Stomach smooth muscle (tissue), 2 donors: ENCODE measurements around the gene ARHGAP44.

Experiments used
- H3K27ac ChIP-seq: one replicate; pipeline ENCODE4 v1.7.0; 2013; ENCODE audit warnings: mild to moderate bottlenecking, low read length, inconsistent platforms
- H3K27me3 ChIP-seq, 2 donors: one replicate each; pipeline ENCODE4 v1.7.0; 2013; ENCODE audit warnings: low read length in 2 of 2; ENCODE audit not compliant: insufficient read depth in 2 of 2, control insufficient read depth in 1 of 2
- H3K36me3 ChIP-seq, 2 donors: one replicate each; pipeline ENCODE4 v1.7.0; 2013; ENCODE audit warnings: low read length in 2 of 2; ENCODE audit not compliant: control insufficient read depth in 2 of 2, insufficient read depth in 2 of 2
- H3K4me1 ChIP-seq: one replicate; pipeline ENCODE4 v1.7.0; 2013; ENCODE audit warnings: low read length; ENCODE audit not compliant: control insufficient read depth, insufficient read depth
- H3K4me3 ChIP-seq, 2 donors: one replicate each; pipeline ENCODE4 v1.7.0; 2013; ENCODE audit warnings: low read length in 2 of 2
- H3K9ac ChIP-seq, 2 donors: one replicate each; pipeline ENCODE4 v1.7.0; 2013; ENCODE audit warnings: low read length in 2 of 2, mild to moderate bottlenecking in 1 of 2
- H3K9me3 ChIP-seq, 2 donors: one replicate each; pipeline ENCODE4 v1.7.0; 2013; ENCODE audit warnings: low read length in 2 of 2; ENCODE audit not compliant: control insufficient read depth in 2 of 2
- donor health status: healthy.
- donor health status: Pancreatic carcinoma.

The ARHGAP44 gene

GRCh38 chr17:12924614-12925013 lies 135.3 kb downstream of the ARHGAP44 start:
- Histone ChIP-seq H3K4me3 (no peak overlapping the region), H3K27ac (no peak overlapping the region), H3K27me3 (no peaks in the 10 kb centered on the region), H3K9me3 (no peaks in the 10 kb centered on the region), H3K9ac (no peak overlapping the region), H3K36me3 (peaks cover 0 to 3% of the 10 kb centered on the region in 2 donors), H3K4me1 (no peaks in the 10 kb centered on the region)

DNA sequence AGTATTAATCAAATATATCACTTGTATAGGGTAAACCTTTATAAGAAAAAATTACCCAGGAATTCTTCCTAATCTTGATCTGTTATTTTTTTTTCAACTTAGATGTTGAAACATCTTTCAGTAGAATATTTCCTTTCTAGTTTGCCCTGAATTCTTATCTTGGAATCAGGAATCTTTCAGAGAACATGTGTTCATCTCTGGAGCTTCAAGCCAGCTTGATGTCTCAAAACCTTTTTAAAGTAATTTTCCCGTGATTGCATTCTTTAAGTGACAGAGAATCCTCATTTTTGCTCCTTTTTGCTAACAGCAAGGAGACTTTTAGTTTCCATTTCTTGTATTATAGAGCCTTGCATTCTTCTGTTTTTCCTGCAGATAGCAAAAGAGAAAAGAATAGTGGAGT lies 137.7 kb downstream of the ARHGAP44 start:
- no peak overlapping the region for H3K9ac ChIP-seq
- peaks cover 0 to 2% of the 10 kb centered on the region in 2 donors for H3K36me3 ChIP-seq

GRCh38 chr17:12927541-12928425 lies 138.5 kb downstream of the ARHGAP44 start:
- Histone ChIP-seq H3K9me3 (no peaks in the 10 kb centered on the region), H3K27me3 (no peaks in the 10 kb centered on the region), H3K9ac (no peak overlapping the region), H3K4me1 (no peaks in the 10 kb centered on the region), H3K36me3 (peaks cover 0 to 2% of the 10 kb centered on the region in 2 donors), H3K27ac (no peak overlapping the region), H3K4me3 (no peak overlapping the region)

More for the DNA sequence above, 137.7 kb downstream of the ARHGAP44 start:
- Histone ChIP-seq H3K4me1 (no peaks in the 10 kb centered on the region), H3K9me3 (no peaks in the 10 kb centered on the region), H3K27ac (no peak overlapping the region), H3K27me3 (no peaks in the 10 kb centered on the region), H3K4me3 (no peak overlapping the region)

GRCh38 chr17:12928736-12929135 lies 139.4 kb downstream of the ARHGAP44 start:
- Histone ChIP-seq H3K27me3 (no peaks in the 10 kb centered on the region), H3K9me3 (no peaks in the 10 kb centered on the region), H3K27ac (no peak overlapping the region), H3K4me1 (no peaks in the 10 kb centered on the region), H3K36me3 (peaks cover 0 to 2% of the 10 kb centered on the region in 2 donors), H3K4me3 (no peak overlapping the region), H3K9ac (no peak overlapping the region)

DNA sequence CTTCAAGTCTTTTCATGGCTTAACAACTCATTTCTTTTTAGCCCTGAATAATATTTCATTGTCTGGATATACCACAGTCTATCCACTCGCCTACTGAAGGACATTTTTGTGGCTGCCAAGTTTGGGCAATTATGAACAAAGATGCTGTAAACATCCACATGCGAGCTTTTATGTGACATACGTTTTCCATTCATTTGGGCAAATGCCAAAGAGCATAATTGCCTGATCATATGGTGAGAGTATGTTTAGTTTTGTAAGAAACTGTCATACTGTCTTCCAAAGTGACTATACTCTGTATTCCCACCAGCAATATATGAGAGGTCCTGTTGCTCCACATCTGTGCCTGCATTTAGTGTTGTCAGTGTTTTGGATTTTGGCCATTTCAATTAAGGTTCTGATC lies 147.2 kb downstream of the ARHGAP44 start:
- H3K9ac ChIP-seq, result no peak overlapping the region

GRCh38 chr17:12940699-12941098 lies 151.4 kb downstream of the ARHGAP44 start:
- no peak overlapping the region for H3K4me3 ChIP-seq
- no peaks in the 10 kb centered on the region for H3K4me1 ChIP-seq
- H3K36me3 ChIP-seq, result peaks cover 0 to 4% of the 10 kb centered on the region in 2 donors
- H3K27me3 ChIP-seq, result no peaks in the 10 kb centered on the region
- H3K27ac ChIP-seq, result no peak overlapping the region
- H3K9me3 ChIP-seq, result no peaks in the 10 kb centered on the region
- H3K9ac ChIP-seq, result no peak overlapping the region

More for the DNA sequence above, 147.2 kb downstream of the ARHGAP44 start:
- H3K27me3 ChIP-seq, result no peaks in the 10 kb centered on the region
- H3K27ac ChIP-seq, result no peak overlapping the region
- H3K4me3 ChIP-seq, result no peak overlapping the region
- H3K4me1 ChIP-seq, result no peaks in the 10 kb centered on the region
- no peaks in the 10 kb centered on the region for H3K36me3 ChIP-seq
- H3K9me3 ChIP-seq, result no peaks in the 10 kb centered on the region

DNA sequence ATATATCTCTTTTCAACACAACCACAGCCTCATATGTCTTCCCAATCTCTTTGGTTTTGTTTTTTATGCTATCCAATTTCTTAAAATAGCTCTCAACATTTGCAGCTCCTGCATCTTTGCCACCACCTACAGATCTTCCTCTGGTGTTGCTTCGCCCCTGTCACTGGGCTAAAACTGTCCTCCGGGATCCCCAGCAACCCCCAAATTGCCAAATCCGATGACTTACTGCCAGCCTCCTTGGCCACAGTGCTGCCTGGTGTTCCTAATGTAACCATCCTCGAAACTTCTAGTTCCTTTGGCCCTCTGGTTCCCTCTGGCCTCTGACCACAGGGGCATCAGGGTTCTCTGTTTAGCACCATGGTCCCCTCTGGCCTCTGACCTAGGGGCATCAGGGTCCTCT lies 157.7 kb downstream of the ARHGAP44 start:
- Histone ChIP-seq H3K4me3 (no peak overlapping the region), H3K36me3 (peaks cover 0 to 11% of the 10 kb centered on the region in 2 donors), H3K4me1 (no peaks in the 10 kb centered on the region), H3K9me3 (no peaks in the 10 kb centered on the region), H3K27ac (no peak overlapping the region), H3K9ac (no peak overlapping the region), H3K27me3 (no peaks in the 10 kb centered on the region)

DNA sequence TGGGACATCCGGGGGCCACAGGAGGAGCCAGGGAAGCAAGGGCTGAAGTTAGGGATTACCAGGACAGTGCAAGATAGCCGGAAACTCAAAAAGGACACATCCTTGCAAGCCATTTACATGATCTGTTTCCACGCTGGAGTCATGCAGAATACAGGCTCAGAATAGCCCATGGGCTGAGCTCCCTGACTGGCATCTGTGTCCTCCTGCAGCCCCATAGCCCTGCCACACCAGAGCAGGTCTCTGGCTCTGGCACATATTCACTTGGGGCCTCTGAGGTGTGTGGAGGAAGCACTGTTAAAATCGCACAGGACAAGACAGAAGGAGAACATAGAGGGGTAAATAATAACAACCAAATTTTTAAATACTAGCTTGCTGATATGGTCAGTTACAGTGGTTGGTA lies 162.7 kb downstream of the ARHGAP44 start:
- Histone ChIP-seq H3K9ac (no peak overlapping the region), H3K27ac (no peak overlapping the region)

GRCh38 chr17:12953156-12953555 lies 163.9 kb downstream of the ARHGAP44 start:
- Histone ChIP-seq H3K9me3 (peaks cover 0 to 6% of the 10 kb centered on the region in 2 donors), H3K27ac (no peak overlapping the region), H3K27me3 (no peaks in the 10 kb centered on the region), H3K4me3 (no peak overlapping the region), H3K9ac (no peak overlapping the region), H3K36me3 (peaks cover 8 to 18% of the 10 kb centered on the region in 2 donors), H3K4me1 (no peaks in the 10 kb centered on the region)

More for the DNA sequence above, 162.7 kb downstream of the ARHGAP44 start:
- Histone ChIP-seq H3K27me3 (no peaks in the 10 kb centered on the region), H3K36me3 (peaks cover 11 to 12% of the 10 kb centered on the region in 2 donors), H3K4me3 (no peak overlapping the region), H3K9me3 (no peaks in the 10 kb centered on the region), H3K4me1 (no peaks in the 10 kb centered on the region)

DNA sequence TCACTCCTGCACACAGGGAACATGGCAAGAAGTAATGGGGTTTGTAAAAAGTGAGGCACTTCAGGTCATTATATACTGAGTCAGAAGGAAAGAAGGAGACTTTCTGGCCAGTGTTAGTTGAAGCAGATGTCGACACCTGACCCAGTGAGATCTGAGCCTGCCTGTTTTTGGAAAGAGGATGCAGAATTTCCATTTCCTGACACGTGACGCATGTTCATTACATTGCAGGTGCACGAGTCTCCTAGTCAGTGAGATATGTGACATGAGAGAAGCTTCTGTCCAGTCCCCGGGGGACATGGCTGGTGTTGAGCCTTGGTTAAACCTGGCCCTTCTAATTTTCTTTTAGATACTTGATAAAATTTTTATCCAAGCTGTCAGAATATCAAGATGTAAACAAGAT lies 166.2 kb downstream of the ARHGAP44 start:
- Histone ChIP-seq H3K9ac (no peak overlapping the region), H3K9me3 (peaks cover 0 to 6% of the 10 kb centered on the region in 2 donors), H3K27me3 (no peaks in the 10 kb centered on the region), H3K27ac (no peak overlapping the region), H3K4me3 (no peak overlapping the region), H3K36me3 (peaks cover 5 to 23% of the 10 kb centered on the region in 2 donors), H3K4me1 (no peaks in the 10 kb centered on the region)

DNA sequence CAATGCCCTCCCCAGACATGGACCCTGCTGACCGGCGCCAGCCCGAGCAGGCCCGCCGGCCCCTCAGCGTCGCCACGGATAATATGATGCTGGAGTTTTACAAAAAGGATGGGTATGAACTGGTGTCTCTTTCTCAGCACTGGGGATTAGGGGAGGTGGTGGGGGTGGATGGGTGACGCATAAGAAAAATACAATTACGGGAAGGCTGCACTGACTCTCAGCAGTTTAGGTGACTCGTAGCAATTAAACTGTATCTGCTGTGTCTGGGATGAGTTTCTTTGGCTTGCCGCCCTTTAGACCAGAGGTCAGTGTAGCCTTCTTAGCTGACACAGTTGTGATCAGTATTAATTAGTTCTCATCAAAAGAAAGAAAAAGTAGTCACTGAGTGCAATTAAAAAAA lies 169.5 kb downstream of the ARHGAP44 start:
- Histone ChIP-seq H3K4me3 (no peak overlapping the region), H3K9ac (no peak overlapping the region), H3K9me3 (peaks cover 0 to 6% of the 10 kb centered on the region in 2 donors), H3K36me3 (peaks cover 5 to 23% of the 10 kb centered on the region in 2 donors), H3K27me3 (no peaks in the 10 kb centered on the region), H3K27ac (no peak overlapping the region), H3K4me1 (no peaks in the 10 kb centered on the region)
